Mesendoderm (in vitro differentiated cells): ENCODE results near the gene IL25.
"Not testable (repeated sequence)": the region's sequence is repeated elsewhere in the genome, so short reads cannot be mapped to it uniquely, and the experiment has no call there.

Source experiments
- DNase-seq: peaks from one replicate; pipeline ENCODE4 v3.0.0; 2013
- H2AK5ac ChIP-seq: 2 replicates; pipeline ENCODE4 v1.6.1; 2013; ENCODE audit warnings: low read length, inconsistent platforms
- H2BK120ac ChIP-seq: 2 replicates; pipeline ENCODE4 v1.6.1; 2013; ENCODE audit warnings: low read depth, mild to moderate bottlenecking, low read length, moderate library complexity, mixed read lengths
- H2BK15ac ChIP-seq: replicated peaks from 2 replicates; pipeline ENCODE4 v1.6.1; 2013; ENCODE audit warnings: low read depth, mild to moderate bottlenecking, moderate library complexity
- H2BK5ac ChIP-seq: 2 replicates; pipeline ENCODE4 v1.6.1; 2013; ENCODE audit warnings: low read length, inconsistent platforms
- H3K18ac ChIP-seq: 2 replicates; pipeline ENCODE4 v1.6.1; 2013; ENCODE audit warnings: mild to moderate bottlenecking, low read length, mixed read lengths
- H3K23ac ChIP-seq: one replicate; pipeline ENCODE4 v1.6.1; 2013; ENCODE audit warnings: low read length
- H3K27ac ChIP-seq: 2 replicates; pipeline ENCODE4 v1.5.1; 2013; ENCODE audit warnings: low read depth, mild to moderate bottlenecking, inconsistent platforms, low read length, moderate library complexity
- H3K27me3 ChIP-seq: 2 replicates; pipeline ENCODE4 v1.6.1; 2013; ENCODE audit warnings: low read length, control low read depth, mild to moderate bottlenecking, inconsistent platforms; ENCODE audit not compliant: insufficient read depth, poor library complexity
- H3K36me3 ChIP-seq: 2 replicates; pipeline ENCODE4 v1.6.1; 2013; ENCODE audit warnings: low read length, inconsistent platforms; ENCODE audit not compliant: control insufficient read depth, insufficient read depth
- H3K4ac ChIP-seq: one replicate; pipeline ENCODE4 v1.6.1; 2013; ENCODE audit warnings: low read depth, mild to moderate bottlenecking, low read length, moderate library complexity
- H3K4me1 ChIP-seq: 2 replicates; pipeline ENCODE4 v1.6.1; 2013; ENCODE audit warnings: low read depth, low read length, inconsistent platforms; ENCODE audit not compliant: control insufficient read depth
- H3K4me2 ChIP-seq: 2 replicates; pipeline ENCODE4 v1.6.1; 2013; ENCODE audit warnings: low read length
- H3K4me3 ChIP-seq: 2 replicates; pipeline ENCODE4 v1.5.1; 2013; ENCODE audit warnings: mild to moderate bottlenecking, low read length
- H3K56ac ChIP-seq: one replicate; pipeline ENCODE4 v1.6.1; 2013; ENCODE audit warnings: low read length
- H3K79me1 ChIP-seq: 2 replicates; pipeline ENCODE4 v1.6.1; 2013; ENCODE audit warnings: low read length, inconsistent platforms
- H3K79me2 ChIP-seq: 2 replicates; pipeline ENCODE4 v1.6.1; 2013; ENCODE audit warnings: mild to moderate bottlenecking, low read length; ENCODE audit not compliant: control insufficient read depth, insufficient read depth
- H3K9ac ChIP-seq: 2 replicates; pipeline ENCODE4 v1.6.1; 2013; ENCODE audit warnings: low read length, inconsistent platforms
- H4K5ac ChIP-seq: one replicate; pipeline ENCODE4 v1.6.1; 2013; ENCODE audit warnings: low read length
- H4K8ac ChIP-seq: one replicate; pipeline ENCODE4 v1.6.1; 2013; ENCODE audit warnings: low read depth, mild to moderate bottlenecking, control low read depth, low read length, moderate library complexity
- WGBS: extraction: QIAGEN DNeasy Blood & Tissue Kit; methylation state at CpG from one replicate; pipeline ENCODE4 v1.1.7; 2013; ENCODE audit warnings: low lambda C conversion rate, missing lambda C conversion rate; ENCODE audit not compliant: insufficient coverage; ENCODE audit errors: extremely low coverage; 5-methylcytosine and 5-hydroxymethylcytosine counted together

The IL25 gene

GRCh38 chr14:23385642-23386265, 13.1 kb downstream of the IL25 start:
- no peaks in the 10 kb centered on the region for H3K4me1 ChIP-seq
- H4K8ac ChIP-seq, result no peak overlapping the region
- no peaks in the 10 kb centered on the region for H3K79me1 ChIP-seq
- H2BK5ac ChIP-seq, result no peak overlapping the region
- H2AK5ac ChIP-seq, result no peak overlapping the region
- no peak overlapping the region for H2BK120ac ChIP-seq
- H3K18ac ChIP-seq, result no peak overlapping the region
- no peak overlapping the region for H4K5ac ChIP-seq
- H3K79me2 ChIP-seq, result no peaks in the 10 kb centered on the region
- H3K4ac ChIP-seq, result no peak overlapping the region
- no peaks in the 10 kb centered on the region for H3K36me3 ChIP-seq
- no peak overlapping the region for H2BK15ac ChIP-seq
- no peak overlapping the region for H3K4me2 ChIP-seq
- H3K56ac ChIP-seq, result no peak overlapping the region
- H3K27ac ChIP-seq, result no peak overlapping the region
- no peak overlapping the region for H3K23ac ChIP-seq
- no peaks in the 10 kb centered on the region for H3K27me3 ChIP-seq
- H3K9ac ChIP-seq, result no peak overlapping the region
- WGBS, result no CpG with 5 or more reads among the region's 18 CpGs
- DNase-seq, result no peak
- no peak overlapping the region for H3K4me3 ChIP-seq

GRCh38 chr14:23386266-23386657, 13.7 kb downstream of the IL25 start:
- H3K4ac ChIP-seq, H2AK5ac ChIP-seq, H3K4me1 ChIP-seq, DNase-seq, H3K79me1 ChIP-seq, H2BK15ac ChIP-seq, H3K56ac ChIP-seq, H4K5ac ChIP-seq, H3K4me2 ChIP-seq, H3K9ac ChIP-seq, H3K79me2 ChIP-seq, H3K27me3 ChIP-seq, H3K36me3 ChIP-seq, H3K18ac ChIP-seq, H3K4me3 ChIP-seq, H2BK120ac ChIP-seq, H3K23ac ChIP-seq, H4K8ac ChIP-seq, H3K27ac ChIP-seq, H2BK5ac ChIP-seq: not testable (repeated sequence)
- no CpG with 5 or more reads among the region's 17 CpGs for WGBS

GRCh38 chr14:23386999-23387398, 14.4 kb downstream of the IL25 start:
- Histone ChIP-seq H4K8ac (no peak overlapping the region), H3K4me3 (no peak overlapping the region), H3K4ac (no peak overlapping the region), H3K27ac (no peak overlapping the region), H4K5ac (no peak overlapping the region), H3K23ac (no peak overlapping the region), H3K4me1 (no peaks in the 10 kb centered on the region), H3K79me2 (no peaks in the 10 kb centered on the region), H3K4me2 (no peak overlapping the region), H3K36me3 (no peaks in the 10 kb centered on the region), H2BK15ac (no peak overlapping the region), H2AK5ac (no peak overlapping the region), H3K9ac (no peak overlapping the region), H3K79me1 (no peaks in the 10 kb centered on the region), H3K18ac (no peak overlapping the region), H3K27me3 (no peaks in the 10 kb centered on the region), H3K56ac (no peak overlapping the region), H2BK120ac (no peak overlapping the region), H2BK5ac (no peak overlapping the region)
- no peak for DNase-seq
- no CpG with 5 or more reads among the region's 1 CpG for WGBS

GRCh38 chr14:23387916-23388882, 15.6 kb downstream of the IL25 start:
- H4K8ac ChIP-seq, result no peak overlapping the region
- no peaks in the 10 kb centered on the region for H3K36me3 ChIP-seq
- H3K79me1 ChIP-seq, result no peaks in the 10 kb centered on the region
- no peak overlapping the region for H3K56ac ChIP-seq
- H3K4me1 ChIP-seq, result no peaks in the 10 kb centered on the region
- H2AK5ac ChIP-seq, result no peak overlapping the region
- no peak overlapping the region for H2BK120ac ChIP-seq
- no peak overlapping the region for H4K5ac ChIP-seq
- no peak overlapping the region for H3K23ac ChIP-seq
- no peak for DNase-seq
- H3K4me3 ChIP-seq, result no peak overlapping the region
- H2BK5ac ChIP-seq, result no peak overlapping the region
- no peak overlapping the region for H3K9ac ChIP-seq
- H3K27me3 ChIP-seq, result no peaks in the 10 kb centered on the region
- no peak overlapping the region for H3K27ac ChIP-seq
- WGBS, result no CpG with 5 or more reads among the region's 26 CpGs
- H3K79me2 ChIP-seq, result no peaks in the 10 kb centered on the region
- H3K18ac ChIP-seq, result no peak overlapping the region
- no peak overlapping the region for H3K4ac ChIP-seq
- no peak overlapping the region for H3K4me2 ChIP-seq
- H2BK15ac ChIP-seq, result no peak overlapping the region

- no CpG with 5 or more reads among the region's 8 CpGs for WGBS
- Histone ChIP-seq H3K27ac (no peak overlapping the region), H3K9ac (no peak overlapping the region)
Measured at GRCh38 chr14:23388996-23389395, 16.4 kb downstream of the IL25 start.

More at GRCh38 chr14:23388996-23389395, 16.4 kb downstream of the IL25 start:
- Histone ChIP-seq H4K5ac (no peak overlapping the region), H3K27me3 (no peaks in the 10 kb centered on the region), H3K79me2 (no peaks in the 10 kb centered on the region), H2AK5ac (no peak overlapping the region), H3K56ac (no peak overlapping the region), H3K18ac (no peak overlapping the region), H3K4me3 (no peak overlapping the region), H3K4ac (no peak overlapping the region), H2BK120ac (no peak overlapping the region), H3K79me1 (no peaks in the 10 kb centered on the region), H3K4me1 (no peaks in the 10 kb centered on the region), H3K36me3 (no peaks in the 10 kb centered on the region), H3K4me2 (no peak overlapping the region), H2BK15ac (no peak overlapping the region), H3K23ac (no peak overlapping the region), H2BK5ac (no peak overlapping the region), H4K8ac (no peak overlapping the region)
- DNase-seq, result no peak
